Hepatocyte (in vitro differentiated cells): ENCODE data around the gene TNFAIP8L3. TPM values are rescaled to one million over a fixed set of nuclear protein-coding genes. Genes with fewer than 3 reads are reported as not detected.

Experiments used
- DNase-seq: peaks from one replicate; pipeline ENCODE4 v3.0.0-alpha.2; 2016; ENCODE audit warnings: low spot score
- H2AFZ ChIP-seq: fragments of 200-600 bp; sonication (generic); 2 replicates; pipeline ENCODE4 v1.6.0; 2016; ENCODE audit warnings: antibody characterized with exemption, mild to moderate bottlenecking
- H3K27ac ChIP-seq: fragments of 200-600 bp; sonication (generic); 2 replicates; pipeline ENCODE4 v1.5.1; 2016; ENCODE audit warnings: mild to moderate bottlenecking
- H3K27me3 ChIP-seq: fragments of 200-600 bp; sonication (generic); 2 replicates; pipeline ENCODE4 v1.6.1; 2016
- H3K36me3 ChIP-seq: fragments of 200-600 bp; sonication (generic); replicated peaks from 2 replicates; pipeline ENCODE4 v1.5.1; 2016; ENCODE audit warnings: low read depth; ENCODE audit not compliant: insufficient read depth
- H3K4me1 ChIP-seq: fragments of 200-600 bp; sonication (generic); 2 replicates; pipeline ENCODE4 v1.5.1; 2016; ENCODE audit warnings: mild to moderate bottlenecking, moderate library complexity; ENCODE audit not compliant: insufficient read depth
- H3K4me2 ChIP-seq: fragments of 200-600 bp; sonication (generic); 2 replicates; pipeline ENCODE4 v1.6.0; 2016
- H3K4me3 ChIP-seq: fragments of 200-600 bp; sonication (generic); 2 replicates; pipeline ENCODE4 v1.5.1; 2016; ENCODE audit warnings: mild to moderate bottlenecking
- H3K79me2 ChIP-seq: fragments of 200-600 bp; sonication (generic); 2 replicates; pipeline ENCODE4 v1.6.0; 2017; ENCODE audit warnings: mild to moderate bottlenecking
- H3K9me2 ChIP-seq: fragments of 200-600 bp; sonication (generic); replicated peaks from 2 replicates; pipeline ENCODE4 v1.6.0; 2017; ENCODE audit warnings: mild to moderate bottlenecking; ENCODE audit not compliant: insufficient read depth
- H3K9me3 ChIP-seq: fragments of 200-600 bp; sonication (generic); 2 replicates; pipeline ENCODE4 v1.5.1; 2016; ENCODE audit warnings: low read depth, mild to moderate bottlenecking
- H4K20me1 ChIP-seq: fragments of 200-600 bp; sonication (generic); 2 replicates; pipeline ENCODE4 v1.6.0; 2016; ENCODE audit warnings: mild to moderate bottlenecking; ENCODE audit not compliant: insufficient read depth, poor library complexity, severe bottlenecking
- CTCF ChIP-seq: fragments of 200-600 bp; sonication (generic); IDR thresholded peaks from 2 replicates; pipeline ENCODE4 v1.5.1; 2016; ENCODE audit warnings: antibody characterized with exemption, mild to moderate bottlenecking; ENCODE audit not compliant: poor library complexity
- EZH2 ChIP-seq: fragments of 200-600 bp; sonication (generic); IDR thresholded peaks from 2 replicates; pipeline ENCODE4 v1.6.1; 2016; ENCODE audit warnings: antibody characterized with exemption, mild to moderate bottlenecking, borderline replicate concordance
- EZH2phosphoT487 ChIP-seq: fragments of 200-600 bp; sonication (generic); IDR thresholded peaks from one replicate; pipeline ENCODE4 v1.6.1; 2018; ENCODE audit warnings: antibody characterized with exemption, mild to moderate bottlenecking, low read depth, moderate library complexity; ENCODE audit not compliant: unreplicated experiment, severe bottlenecking
- WGBS: methylation state at CpG from one replicate; pipeline ENCODE4 v1.1.6; 2016; ENCODE audit warnings: low lambda C conversion rate; ENCODE audit errors: missing lambda C conversion rate; 5-methylcytosine and 5-hydroxymethylcytosine counted together
- polyA plus RNA-seq: library from polyadenylated mRNA; unstranded; fragments of >200 nt; fragmentation: Nextera tagmentation; extraction: Ambion mirVana; gene quantifications from 2 replicates; pipeline ENCODE4 v1.2.1, GENCODE V29; 2016
- total RNA-seq: library from RNA; depleted of rRNA; stranded (reverse); fragments of >200 nt; gene quantifications from 2 replicates; pipeline ENCODE4 v1.2.3, GENCODE V29; 2014

Gene TNFAIP8L3
- total and polyA plus RNA-seq, 2 experiments from 2014 or later: 2.4 to 3.4 TPM

- no peaks in the 10 kb centered on the region for H3K9me2 ChIP-seq
- H3K4me3 ChIP-seq: no peak overlapping the region
- H3K79me2 ChIP-seq: no peaks in the 10 kb centered on the region
- no peak for DNase-seq
- no peak overlapping the region for H3K4me2 ChIP-seq
- 93% methylated on average over 1 of the region's 1 CpG for WGBS
- H3K27ac ChIP-seq: no peak overlapping the region
- no peak for TF ChIP-seq EZH2phosphoT487
- TF ChIP-seq EZH2: no peak
- TF ChIP-seq CTCF: no peak
- H4K20me1 ChIP-seq: no peaks in the 10 kb centered on the region
- no peaks in the 10 kb centered on the region for H3K4me1 ChIP-seq
- no peak overlapping the region for H2AFZ ChIP-seq
- no peaks in the 10 kb centered on the region for H3K27me3 ChIP-seq
- H3K36me3 ChIP-seq: no peaks in the 10 kb centered on the region
- no peaks in the 10 kb centered on the region for H3K9me3 ChIP-seq
These were observed 17.4 kb upstream of the TNFAIP8L3 start for GRCh38 chr15:51112078-51112477.

GRCh38 chr15:51111061-51111460 lies 16.4 kb upstream of the TNFAIP8L3 start:
- Histone ChIP-seq H3K4me3 (no peak overlapping the region), H3K9me3 (no peaks in the 10 kb centered on the region), H3K27me3 (no peaks in the 10 kb centered on the region), H3K36me3 (no peaks in the 10 kb centered on the region), H2AFZ (no peak overlapping the region), H3K9me2 (no peaks in the 10 kb centered on the region), H3K27ac (no peak overlapping the region), H3K4me1 (no peaks in the 10 kb centered on the region), H3K79me2 (no peaks in the 10 kb centered on the region), H3K4me2 (no peak overlapping the region), H4K20me1 (no peaks in the 10 kb centered on the region)
- 76% methylated on average over 2 of the region's 2 CpGs for WGBS
- no peak for DNase-seq
- no peak for TF ChIP-seq CTCF
- no peak for TF ChIP-seq EZH2
- no peak for TF ChIP-seq EZH2phosphoT487

- Histone ChIP-seq H4K20me1 (no peaks in the 10 kb centered on the region), H3K4me3 (no peak overlapping the region), H2AFZ (no peak overlapping the region), H3K9me3 (no peaks in the 10 kb centered on the region), H3K4me2 (no peak overlapping the region), H3K27ac (no peak overlapping the region), H3K27me3 (peaks cover 3% of the 10 kb centered on the region), H3K4me1 (no peaks in the 10 kb centered on the region), H3K9me2 (no peaks in the 10 kb centered on the region), H3K36me3 (no peaks in the 10 kb centered on the region), H3K79me2 (no peaks in the 10 kb centered on the region)
- no peak for TF ChIP-seq EZH2
- 93% methylated on average over 2 of the region's 3 CpGs for WGBS
- no peak for DNase-seq
These were observed 15.5 kb upstream of the TNFAIP8L3 start for GRCh38 chr15:51110171-51110570.

- Histone ChIP-seq H3K4me3 (no peak overlapping the region), H3K27me3 (peaks cover 5% of the 10 kb centered on the region), H3K36me3 (no peaks in the 10 kb centered on the region), H3K4me2 (no peak overlapping the region), H3K9me3 (no peaks in the 10 kb centered on the region), H3K9me2 (no peaks in the 10 kb centered on the region), H4K20me1 (no peaks in the 10 kb centered on the region), H2AFZ (no peak overlapping the region), H3K27ac (no peak overlapping the region), H3K79me2 (no peaks in the 10 kb centered on the region), H3K4me1 (no peaks in the 10 kb centered on the region)
- no peak for DNase-seq
- TF ChIP-seq EZH2phosphoT487: no peak
- TF ChIP-seq CTCF: no peak
- no peak for TF ChIP-seq EZH2
- 73% methylated on average over 3 of the region's 3 CpGs for WGBS
These were observed 14.3 kb upstream of the TNFAIP8L3 start for GRCh38 chr15:51108933-51109550.
